Renal cortical epithelial cell (primary cell): ENCODE measurements around the gene SMAP2. TPM values are rescaled to one million over a fixed set of nuclear protein-coding genes. Genes with fewer than 3 reads are reported as not detected.

Experiments
- total RNA-seq: library from RNA; depleted of rRNA; stranded (reverse); fragments of >200 nt; gene quantifications from 2 replicates; pipeline ENCODE4 v1.2.3, GENCODE V29; 2014

The SMAP2 gene
- total RNA-seq, 1 donor from 2014 or later: 11.5 TPM

Other genes starting within 250 kb of the SMAP2 start
- gene RLF, start 212.3 kb upstream of the SMAP2 start, total RNA-seq: 25.4 and 40.9 TPM in 2 replicates
- not detected in 2 replicates for gene TMCO2, start 125.8 kb upstream of the SMAP2 start, total RNA-seq
- 88.9 and 140 TPM in 2 replicates for gene ZMPSTE24, start 115.5 kb upstream of the SMAP2 start, total RNA-seq
- 4.2 and 7.5 TPM in 2 replicates for gene COL9A2, start 56.4 kb upstream of the SMAP2 start, total RNA-seq
- 1.2 and 4.9 TPM in 2 replicates for gene ZFP69B, start 76.7 kb downstream of the SMAP2 start, total RNA-seq
- 3.0 and 3.2 TPM in 2 replicates for gene ZFP69, start 103.6 kb downstream of the SMAP2 start, total RNA-seq
- 8.3 and 12.0 TPM in 2 replicates for gene EXO5, start 135.0 kb downstream of the SMAP2 start, total RNA-seq
- 2.4 and 11.0 TPM in 2 replicates for gene ZNF684, start 157.9 kb downstream of the SMAP2 start, total RNA-seq